NCI-H2196 treated with DMSO at 0.1 percent for 48 hours (cell line): Measurements from ENCODE around the gene POU2F1.

Source experiments
- DNase-seq: peaks from one replicate; lab custom pipeline; 2025; ENCODE audit not compliant: unreplicated experiment; lab: John Stamatoyannopoulos, UW

POU2F1 gene

GRCh38 chr1:167457936-167458584 is 237.4 kb downstream of the POU2F1 start:
- DNase-seq: no peak

GRCh38 chr1:167460836-167461235 is 240.2 kb downstream of the POU2F1 start:
- DNase-seq: no peak

GRCh38 chr1:167462341-167462740 is 241.7 kb downstream of the POU2F1 start:
- no peak for DNase-seq

GRCh38 chr1:167463080-167463479 is 242.4 kb downstream of the POU2F1 start:
- no peak for DNase-seq

GRCh38 chr1:167463875-167464575 is 243.3 kb downstream of the POU2F1 start:
- DNase-seq: no peak

GRCh38 chr1:167465018-167465417 is 244.3 kb downstream of the POU2F1 start:
- no peak for DNase-seq

GRCh38 chr1:167465743-167466142 is 245.1 kb downstream of the POU2F1 start:
- DNase-seq: no peak

GRCh38 chr1:167467126-167467710 is 246.5 kb downstream of the POU2F1 start:
- DNase-seq: no peak

GRCh38 chr1:167467752-167468151 is 247.1 kb downstream of the POU2F1 start:
- no peak for DNase-seq

GRCh38 chr1:167469280-167469965 is 248.7 kb downstream of the POU2F1 start:
- no peak for DNase-seq

GRCh38 chr1:167471568-167471967 is 250.9 kb downstream of the POU2F1 start:
- no peak for DNase-seq

GRCh38 chr1:167472752-167473521 is 252.3 kb downstream of the POU2F1 start:
- no peak for DNase-seq

- DNase-seq: no peak
Observed at GRCh38 chr1:167473761-167474160, 253.1 kb downstream of the POU2F1 start.

GRCh38 chr1:167474191-167474641 is 253.5 kb downstream of the POU2F1 start:
- DNase-seq: no peak

- no peak for DNase-seq
Observed at GRCh38 chr1:167476061-167476460, 255.4 kb downstream of the POU2F1 start.
